GM21786 (cell line): ENCODE results near the gene CD9.
"Not testable (repeated sequence)": the region's sequence is repeated elsewhere in the genome, so short reads cannot be mapped to it uniquely, and the experiment has no call there.

ENCODE experiments used
- ATAC-seq: cut with Tn5 transposase; IDR thresholded peaks from one replicate; pipeline ENCODE4 v1.9.1; 2021; ENCODE audit not compliant: unreplicated experiment

The CD9 gene

DNA sequence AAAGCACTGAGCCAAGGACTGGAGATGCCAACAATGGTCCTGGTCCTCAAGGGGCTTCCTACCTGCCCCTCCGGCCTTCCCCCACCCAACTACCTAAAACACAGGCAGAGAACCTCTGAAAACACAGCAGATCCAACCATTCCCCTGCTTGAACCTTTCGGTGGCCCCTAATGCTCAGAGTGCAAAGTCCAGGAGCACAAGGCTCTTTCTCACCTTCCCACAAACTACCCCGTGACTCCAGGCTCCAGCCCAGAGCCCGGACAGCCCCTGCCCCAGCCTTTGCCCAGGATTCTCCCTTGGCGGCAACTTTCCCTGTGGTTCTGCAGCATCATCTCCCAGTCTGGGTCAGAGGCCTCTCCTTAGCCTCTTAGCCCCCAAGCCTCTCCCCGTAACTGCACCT is 1.6 kb upstream of the CD9 start:
- no peak for ATAC-seq

- ATAC-seq: no peak
Measured at GRCh38 chr12:6198985-6199530, 1.1 kb upstream of the CD9 start.

DNA sequence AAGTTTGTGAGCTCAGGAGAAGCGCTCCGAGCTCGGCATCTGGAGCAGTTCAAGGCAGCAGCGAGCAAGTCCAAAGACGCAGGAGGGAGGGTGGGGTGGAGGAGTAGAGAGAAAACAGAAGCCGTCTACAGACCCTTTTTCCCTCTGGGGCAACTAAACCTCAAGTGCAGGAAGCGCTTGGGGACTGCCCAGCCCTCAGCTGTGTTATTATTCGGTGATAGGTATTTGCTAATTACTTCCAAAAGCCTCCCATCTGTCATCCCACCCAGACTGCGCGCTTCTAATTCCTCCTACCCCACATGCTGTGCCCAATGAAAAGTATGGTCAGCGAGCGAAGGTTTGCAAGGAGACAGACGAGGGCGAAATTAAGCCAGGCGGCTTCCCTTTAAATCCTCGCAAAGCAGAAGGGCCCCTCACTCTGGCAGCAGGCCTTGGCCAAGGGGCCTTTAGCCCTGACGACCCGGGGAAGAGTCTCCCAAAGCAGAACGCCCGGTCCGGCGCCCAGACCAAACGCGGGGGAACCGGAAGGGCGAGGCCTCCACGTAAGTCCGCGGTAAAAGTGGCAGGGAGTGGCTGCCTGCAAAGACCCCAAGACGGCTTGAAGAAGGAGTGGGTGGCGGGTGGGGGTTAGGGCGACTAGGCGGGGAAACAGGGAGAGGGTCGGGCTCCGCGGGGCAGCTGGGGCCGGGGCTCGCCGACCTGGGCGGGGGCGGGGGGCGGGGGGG is 507 bp upstream of the CD9 start:
- ATAC-seq: no peak

DNA sequence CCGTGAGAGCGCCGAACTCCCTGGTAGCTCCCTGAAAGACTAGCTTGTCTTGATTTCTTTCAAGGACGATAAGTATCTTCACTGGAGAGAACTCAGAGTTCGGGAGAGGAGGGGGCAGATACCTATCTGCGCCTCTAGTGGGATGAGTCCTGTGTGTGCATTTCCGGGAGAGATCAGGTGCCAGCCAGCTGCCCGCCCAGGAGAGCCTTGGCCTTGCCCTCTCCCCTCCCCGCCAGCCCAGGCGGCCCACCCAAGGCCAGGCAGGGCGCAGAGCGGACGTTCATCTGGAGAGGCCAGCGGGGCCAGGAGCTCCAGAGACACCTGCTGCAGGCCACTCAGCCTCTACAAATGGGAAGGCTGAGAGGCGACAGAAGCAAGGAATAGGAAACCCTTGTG is 1.0 kb downstream of the CD9 start:
- no peak for ATAC-seq

DNA sequence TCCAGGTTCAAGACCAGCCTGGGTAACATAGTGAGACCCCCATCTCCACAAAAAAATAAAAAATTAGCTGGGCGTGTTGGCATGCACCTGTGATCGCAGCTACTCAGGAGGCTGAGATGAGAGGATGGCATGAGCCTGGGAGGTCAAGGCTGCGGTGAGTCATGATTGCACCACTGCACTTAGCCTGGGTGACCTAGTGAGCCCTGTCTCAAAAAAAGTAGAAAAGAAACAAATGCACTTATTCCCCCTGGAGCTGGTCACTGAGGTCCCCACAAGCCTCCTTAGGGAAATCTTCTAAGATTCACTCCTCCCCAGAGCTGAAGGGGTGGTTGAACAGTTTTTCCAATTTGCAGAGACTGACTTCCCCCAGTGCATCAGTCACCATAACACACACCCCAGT is 1.6 kb downstream of the CD9 start:
- ATAC-seq: no peak

GRCh38 chr12:6202304-6202703 is 2.1 kb downstream of the CD9 start:
- ATAC-seq: no peak

DNA sequence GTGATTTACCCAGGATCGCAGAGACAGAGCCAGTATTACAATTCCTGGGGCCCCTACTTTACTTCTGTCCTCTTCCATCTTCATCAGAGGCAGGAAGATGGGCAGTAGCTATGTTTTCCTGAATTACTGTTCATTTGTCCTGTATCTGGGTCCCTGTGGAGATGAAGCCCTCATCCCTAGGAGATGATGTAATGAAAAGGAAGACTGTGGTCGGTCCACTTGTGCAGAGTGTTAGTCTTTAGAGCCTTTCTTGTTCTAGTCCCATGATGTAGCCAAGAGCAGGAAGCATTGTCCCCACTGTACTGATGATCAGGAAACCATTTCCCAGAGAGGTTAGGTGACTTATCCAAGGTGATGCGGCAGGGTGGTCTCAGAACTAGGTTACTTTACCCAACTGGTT is 2.6 kb downstream of the CD9 start:
- no peak for ATAC-seq

DNA sequence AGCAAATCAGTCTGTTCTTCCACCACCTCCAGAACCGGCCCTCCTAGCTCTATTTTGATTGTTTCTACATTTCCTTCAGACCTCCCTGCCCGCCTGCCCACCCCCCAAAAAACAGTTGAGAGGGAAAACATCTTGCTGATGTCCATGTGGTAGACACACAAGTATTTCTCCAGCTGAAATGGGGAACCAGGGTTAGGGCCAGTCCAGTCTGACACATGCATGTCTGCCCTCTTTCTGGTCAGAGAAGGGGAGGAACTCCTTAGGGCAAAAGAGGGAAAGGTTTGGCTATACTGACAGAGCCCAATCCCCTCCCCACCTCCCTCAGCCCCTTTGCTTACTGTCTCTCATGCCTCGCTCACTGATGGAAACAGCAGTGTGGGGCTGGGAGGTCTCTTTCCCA is 3.4 kb downstream of the CD9 start:
- no peak for ATAC-seq

DNA sequence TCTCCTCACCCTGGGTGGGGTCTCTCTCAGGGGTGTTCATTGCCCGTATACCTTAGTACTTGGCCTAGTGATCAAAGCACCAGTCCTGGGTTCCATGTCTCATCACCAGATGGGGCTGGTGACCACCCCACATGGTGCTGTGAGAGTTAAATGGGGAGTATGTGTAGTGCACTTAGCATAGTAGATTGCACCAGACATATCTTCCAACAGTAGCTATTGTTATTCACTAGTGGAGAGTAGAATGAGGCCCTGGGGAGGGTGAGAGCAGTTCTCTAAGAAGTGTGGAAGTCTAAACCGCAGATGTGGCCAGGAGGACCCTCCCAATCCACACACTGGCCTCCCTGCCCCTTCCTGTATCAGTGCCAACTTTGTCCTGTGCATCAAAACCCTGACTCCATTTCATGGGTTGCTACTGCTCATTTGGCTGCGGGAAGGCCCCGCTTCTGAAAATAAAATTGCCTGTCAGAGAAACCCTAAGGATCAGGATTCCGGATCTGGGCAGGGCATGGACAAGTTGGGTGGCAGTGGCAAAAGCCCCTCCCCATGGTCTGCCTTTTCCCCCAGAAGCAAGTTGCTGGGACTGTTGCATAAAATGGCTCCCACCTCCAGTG is 4.4 kb downstream of the CD9 start:
- ATAC-seq: no peak

DNA sequence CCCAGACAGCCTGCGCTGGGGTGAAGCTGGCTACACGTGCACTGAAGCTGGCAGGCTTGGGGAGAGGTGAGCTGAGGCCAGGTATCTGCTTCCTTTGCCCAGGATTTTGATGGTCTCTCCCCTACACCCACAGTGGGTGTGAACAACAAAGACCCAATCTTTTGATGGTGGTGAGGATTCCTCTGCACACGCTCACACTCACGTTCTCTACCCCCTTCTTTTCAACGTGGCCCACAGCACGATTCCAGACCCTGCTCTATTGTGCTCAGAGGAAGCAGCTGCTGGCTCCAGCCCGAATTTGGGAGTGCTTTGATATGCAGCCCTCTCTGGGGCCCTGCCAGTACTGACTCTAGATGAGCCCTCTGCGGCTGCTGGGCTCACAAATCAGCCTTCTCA is 4.9 kb downstream of the CD9 start:
- no peak for ATAC-seq

DNA sequence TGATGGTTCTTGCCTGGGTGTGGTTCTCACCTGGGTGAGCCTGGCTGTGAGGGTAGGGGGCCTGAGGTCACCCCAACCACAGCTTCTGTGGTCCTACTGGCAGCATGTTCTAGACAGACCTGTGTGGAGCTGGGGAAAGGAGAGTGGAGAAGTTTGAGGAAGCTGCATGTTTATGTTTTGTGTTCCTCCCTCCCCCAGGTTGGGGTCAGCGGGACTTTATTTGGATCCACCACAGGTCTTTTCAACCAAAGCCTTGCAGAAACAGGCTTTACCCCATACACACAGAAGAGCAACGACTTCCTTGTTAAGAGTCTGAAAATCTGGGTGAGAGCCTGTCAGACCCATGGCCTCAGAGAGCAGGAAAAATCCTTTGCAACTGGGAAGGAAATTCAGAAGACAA is 5.6 kb downstream of the CD9 start:
- no peak for ATAC-seq

DNA sequence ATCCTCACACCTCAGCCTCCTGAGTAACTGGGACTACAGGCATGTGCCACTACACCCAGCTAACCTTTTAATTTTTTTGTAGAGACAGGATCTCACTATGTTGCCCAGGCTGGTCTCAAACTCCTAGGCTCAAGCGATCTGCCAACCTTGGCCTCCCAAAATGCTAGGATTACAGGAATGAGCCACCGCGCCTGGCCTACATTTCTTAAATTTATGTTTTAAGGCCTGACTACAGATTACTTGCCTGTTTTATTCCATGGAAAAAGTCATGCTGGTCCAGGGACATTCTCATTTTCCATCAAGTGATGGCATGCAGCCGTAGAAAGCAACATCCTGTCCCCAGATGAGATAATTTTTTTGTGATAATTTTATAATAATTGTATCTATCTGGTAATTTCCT is 6.1 kb downstream of the CD9 start:
- ATAC-seq: no peak

DNA sequence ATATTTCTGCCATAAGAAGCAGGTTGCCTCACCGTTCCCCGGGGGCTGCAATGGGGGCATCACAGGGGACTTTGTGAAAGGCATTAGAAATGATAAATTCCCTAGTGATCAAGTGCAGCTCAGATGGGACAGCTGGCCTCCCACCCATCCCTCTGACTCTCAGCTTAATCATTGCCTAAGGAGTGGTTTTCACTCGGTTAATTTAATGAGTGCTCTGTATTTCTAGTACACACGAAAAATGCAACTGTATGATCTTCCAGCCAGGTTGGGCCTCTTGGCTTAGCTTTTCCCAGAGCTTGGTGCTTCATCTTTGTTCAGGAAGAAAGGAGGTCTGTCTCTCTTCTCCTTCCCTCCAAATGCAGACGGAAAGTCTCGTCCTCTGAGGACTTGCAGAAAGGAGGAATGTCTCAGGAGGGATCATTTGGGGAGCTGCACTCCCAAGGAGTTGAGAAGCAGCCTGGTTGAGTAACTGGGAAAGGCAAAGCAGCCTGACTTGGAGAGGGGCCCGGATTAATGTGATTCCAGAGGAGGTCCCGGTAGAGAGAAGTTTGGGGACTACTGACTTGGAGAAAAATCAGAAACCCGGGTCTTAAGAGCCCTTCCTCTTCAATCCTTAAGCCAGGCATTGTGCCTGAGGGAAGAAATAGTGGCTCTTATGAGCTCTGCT is 7.2 kb downstream of the CD9 start:
- no peak for ATAC-seq

GRCh38 chr12:6208130-6208529 is 7.9 kb downstream of the CD9 start:
- ATAC-seq: no peak

DNA sequence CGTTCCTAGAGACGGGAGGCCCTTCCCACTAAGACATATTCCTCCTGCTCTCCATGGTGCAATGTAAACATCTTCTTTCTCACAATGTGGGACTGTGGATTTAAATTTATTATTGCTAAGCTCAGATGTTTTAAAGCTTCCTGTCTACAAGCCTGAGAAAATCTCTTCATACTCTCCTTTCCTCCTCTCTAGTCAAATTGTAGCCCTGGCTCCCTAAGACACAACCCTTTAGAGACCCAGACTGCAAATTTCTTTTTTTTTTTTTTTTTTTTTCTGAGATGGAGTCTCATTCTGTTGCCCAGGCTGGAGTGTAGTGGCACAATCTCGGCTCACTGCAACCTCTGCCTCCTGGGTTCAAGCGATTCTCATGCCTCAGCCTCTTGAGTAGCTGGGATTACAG is 9.2 kb downstream of the CD9 start:
- not testable (repeated sequence) for ATAC-seq

DNA sequence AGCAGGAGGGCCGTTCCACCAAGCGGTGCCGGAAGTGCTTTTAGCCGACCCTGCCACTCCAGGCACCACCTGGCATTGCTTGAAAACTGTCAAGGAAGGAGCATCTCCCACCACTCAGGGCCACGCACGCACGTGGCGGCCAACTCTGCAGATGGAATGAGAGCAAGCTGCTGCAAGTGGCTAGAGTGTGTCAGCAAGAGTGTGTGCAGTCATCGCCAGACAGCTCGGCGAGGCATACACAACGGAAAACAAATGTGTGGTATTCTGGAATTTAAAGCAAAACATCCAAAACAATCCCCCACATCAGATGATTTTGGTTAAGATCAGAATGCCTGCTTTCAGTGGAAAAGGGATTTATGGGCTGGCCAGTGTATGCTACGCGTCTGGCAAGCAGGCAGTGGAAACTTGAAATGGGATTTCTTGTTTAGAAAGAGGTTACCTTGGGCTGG is 11.2 kb downstream of the CD9 start:
- no peak for ATAC-seq

- ATAC-seq: no peak
Measured at GRCh38 chr12:6212086-6212485, 11.9 kb downstream of the CD9 start.

- ATAC-seq: no peak
Measured at GRCh38 chr12:6213969-6214368, 13.8 kb downstream of the CD9 start.

GRCh38 chr12:6214633-6215032 is 14.4 kb downstream of the CD9 start:
- no peak for ATAC-seq

DNA sequence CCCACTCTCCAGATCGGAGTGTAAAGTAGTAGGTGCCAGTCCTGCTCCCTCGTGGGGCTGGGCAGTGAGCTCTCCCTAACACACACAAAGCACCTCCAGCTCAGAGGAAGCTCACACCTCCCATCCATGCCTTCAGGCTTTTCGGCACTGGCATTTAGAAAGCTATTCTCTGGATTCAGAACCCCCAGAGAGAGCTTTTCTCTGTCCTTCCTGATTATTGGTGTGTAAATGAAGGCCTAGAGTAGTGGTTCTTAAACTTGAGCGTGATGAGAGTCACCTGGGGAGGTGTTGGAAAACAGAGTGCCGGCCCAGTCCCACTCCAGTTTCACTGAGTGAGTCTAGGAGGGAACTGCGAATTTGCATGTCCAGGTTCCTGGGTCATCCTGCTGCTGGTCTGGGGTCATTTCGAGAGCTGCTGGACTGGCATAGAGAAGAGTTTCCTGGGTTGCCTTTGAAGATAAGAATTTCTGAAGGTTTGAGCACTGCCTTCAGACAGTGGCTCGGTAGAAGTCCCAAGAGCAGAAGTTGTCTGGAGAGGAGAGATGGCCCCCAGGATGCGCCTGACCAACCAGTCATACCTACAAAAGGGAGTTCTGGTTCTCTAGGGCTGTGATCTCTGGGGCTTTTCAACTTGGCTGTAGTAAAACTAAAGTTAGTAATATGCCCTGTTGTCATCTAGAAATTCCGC is 15.1 kb downstream of the CD9 start:
- no peak for ATAC-seq

- no peak for ATAC-seq
Measured at GRCh38 chr12:6215932-6216494, 15.8 kb downstream of the CD9 start.
